GM23248 (cell line): ENCODE measurements around the gene CTBP2. TPM values are rescaled to one million over a fixed set of nuclear protein-coding genes. Genes with fewer than 3 reads are reported as not detected.

ENCODE experiments used
- DNase-seq: peaks from one replicate; pipeline ENCODE4 v3.0.0-alpha.2; 2015
- H2AFZ ChIP-seq: fragments of 200-600 bp; sonication (generic); 2 replicates; pipeline ENCODE4 v1.6.1; 2016; ENCODE audit warnings: antibody characterized with exemption
- H3F3A ChIP-seq: fragments of 200-600 bp; sonication (generic); 2 replicates; pipeline ENCODE4 v1.6.1; 2016; ENCODE audit warnings: mild to moderate bottlenecking, antibody characterized with exemption, mixed run types; ENCODE audit not compliant: insufficient read depth
- H3K27ac ChIP-seq: fragments of 200-600 bp; sonication (generic); 2 replicates; pipeline ENCODE4 v1.5.1; 2016; ENCODE audit warnings: mild to moderate bottlenecking
- H3K27me3 ChIP-seq: fragments of 200-600 bp; sonication (generic); replicated peaks from 2 replicates; pipeline ENCODE4 v1.6.1; 2016; ENCODE audit warnings: mild to moderate bottlenecking; ENCODE audit not compliant: insufficient read depth
- H3K36me3 ChIP-seq: fragments of 200-600 bp; sonication (generic); 2 replicates; pipeline ENCODE4 v1.6.1; 2016; ENCODE audit warnings: low read depth, mild to moderate bottlenecking
- H3K4me1 ChIP-seq: fragments of 200-600 bp; sonication (generic); 2 replicates; pipeline ENCODE4 v1.6.1; 2016; ENCODE audit warnings: mild to moderate bottlenecking; ENCODE audit not compliant: insufficient read depth
- H3K4me2 ChIP-seq: fragments of 200-600 bp; sonication (generic); one replicate; pipeline ENCODE4 v1.6.1; 2016; ENCODE audit warnings: mild to moderate bottlenecking; ENCODE audit not compliant: unreplicated experiment
- H3K4me3 ChIP-seq: fragments of 200-600 bp; sonication (generic); 2 replicates; pipeline ENCODE4 v1.5.1; 2016; ENCODE audit warnings: mild to moderate bottlenecking
- H3K79me2 ChIP-seq: fragments of 200-600 bp; sonication (generic); 2 replicates; pipeline ENCODE4 v1.6.1; 2016; ENCODE audit warnings: mild to moderate bottlenecking; ENCODE audit not compliant: insufficient read depth
- H3K9ac ChIP-seq: fragments of 200-600 bp; sonication (generic); 2 replicates; pipeline ENCODE4 v1.6.1; 2016; ENCODE audit warnings: mild to moderate bottlenecking
- H3K9me2 ChIP-seq: fragments of 200-600 bp; sonication (generic); 2 replicates; pipeline ENCODE4 v1.6.1; 2016; ENCODE audit warnings: mixed run types, mild to moderate bottlenecking, moderate library complexity; ENCODE audit not compliant: insufficient read depth
- H3K9me3 ChIP-seq: fragments of 200-600 bp; sonication (generic); one replicate; pipeline ENCODE4 v1.6.1; 2017; ENCODE audit warnings: low read depth
- H4K20me1 ChIP-seq: fragments of 200-600 bp; sonication (generic); 2 replicates; pipeline ENCODE4 v1.6.0; 2016; ENCODE audit not compliant: insufficient read depth
- EZH2 ChIP-seq: fragments of 200-600 bp; sonication (generic); IDR thresholded peaks from 2 replicates; pipeline ENCODE4 v1.6.1; 2018; ENCODE audit warnings: antibody characterized with exemption, mild to moderate bottlenecking; ENCODE audit not compliant: insufficient read depth, poor library complexity, severe bottlenecking
- EZH2phosphoT487 ChIP-seq: fragments of 200-600 bp; sonication (generic); IDR thresholded peaks from 2 replicates; pipeline ENCODE4 v1.6.1; 2018; ENCODE audit warnings: antibody characterized with exemption, moderate library complexity, mild to moderate bottlenecking, low read depth; ENCODE audit not compliant: insufficient read depth
- WGBS, 2 experiments: methylation state at CpG; one replicate each; pipeline ENCODE4 v1.1.6; 2015 to 2017; ENCODE audit warnings: low lambda C conversion rate in 2 of 2, low coverage in 1 of 2; ENCODE audit errors: missing lambda C conversion rate in 2 of 2; 5-methylcytosine and 5-hydroxymethylcytosine counted together
- in situ Hi-C: fragments of 300-500 bp; cut with MboI; formaldehyde crosslinking; loops from 2 replicates; pipeline ENCODE4 v1.15.0; 2020
- polyA plus RNA-seq: library from polyadenylated mRNA; unstranded; fragments of >200 nt; fragmentation: Nextera tagmentation; extraction: Ambion mirVana; gene quantifications from 2 replicates; pipeline ENCODE4 v1.2.1, GENCODE V29; 2016
- total RNA-seq: library from RNA; depleted of rRNA; stranded (reverse); fragments of >200 nt; shearing (Covaris generic); gene quantifications from 2 replicates; pipeline ENCODE4 v1.2.3, GENCODE V29; 2014

Gene CTBP2
- total and polyA plus RNA-seq, 2 experiments from 2014 or later: 52.0 to 65.5 TPM

DNA sequence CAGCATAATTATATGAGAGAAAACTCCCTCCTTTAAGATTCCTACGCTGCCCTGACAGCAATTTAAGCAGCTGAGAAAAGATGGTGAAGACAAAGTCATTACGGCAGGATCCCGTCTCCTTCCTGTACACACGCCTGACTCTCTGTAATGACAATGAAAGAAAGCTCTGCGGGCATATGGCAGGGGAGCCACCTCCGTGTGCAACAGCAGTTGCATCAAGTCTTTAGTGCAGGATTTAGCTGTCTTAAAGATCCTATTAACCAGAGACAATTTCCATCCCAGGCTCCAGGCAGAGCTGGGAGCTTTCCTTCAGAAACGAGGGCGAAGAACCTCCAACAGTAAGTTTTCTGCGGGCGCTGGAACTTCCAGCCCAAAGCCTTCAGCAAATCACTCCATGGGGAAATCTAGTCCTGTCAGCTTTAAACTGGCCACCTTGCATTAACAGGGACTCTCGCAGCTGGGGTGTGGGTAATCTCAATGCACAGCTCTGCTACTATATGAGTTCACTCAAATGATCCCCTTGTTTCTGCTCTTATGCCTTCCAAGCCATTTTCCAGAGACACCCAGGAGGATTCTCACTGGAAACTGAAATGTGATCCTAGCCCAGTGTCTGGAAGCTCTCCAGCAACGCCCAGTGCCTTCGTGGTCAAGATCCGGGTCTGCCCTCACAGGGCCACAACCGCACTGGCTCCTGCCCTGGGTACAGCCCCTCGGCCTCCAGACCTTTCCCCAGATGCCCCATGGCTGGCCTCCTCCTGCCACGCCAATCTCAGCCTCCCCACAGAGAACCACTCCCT is 74.9 kb downstream of the CTBP2 start:
- 78 to 80% methylated on average over 17 of the region's 17 CpGs for WGBS, 2 experiments
- in situ Hi-C loops: no loop called here

DNA sequence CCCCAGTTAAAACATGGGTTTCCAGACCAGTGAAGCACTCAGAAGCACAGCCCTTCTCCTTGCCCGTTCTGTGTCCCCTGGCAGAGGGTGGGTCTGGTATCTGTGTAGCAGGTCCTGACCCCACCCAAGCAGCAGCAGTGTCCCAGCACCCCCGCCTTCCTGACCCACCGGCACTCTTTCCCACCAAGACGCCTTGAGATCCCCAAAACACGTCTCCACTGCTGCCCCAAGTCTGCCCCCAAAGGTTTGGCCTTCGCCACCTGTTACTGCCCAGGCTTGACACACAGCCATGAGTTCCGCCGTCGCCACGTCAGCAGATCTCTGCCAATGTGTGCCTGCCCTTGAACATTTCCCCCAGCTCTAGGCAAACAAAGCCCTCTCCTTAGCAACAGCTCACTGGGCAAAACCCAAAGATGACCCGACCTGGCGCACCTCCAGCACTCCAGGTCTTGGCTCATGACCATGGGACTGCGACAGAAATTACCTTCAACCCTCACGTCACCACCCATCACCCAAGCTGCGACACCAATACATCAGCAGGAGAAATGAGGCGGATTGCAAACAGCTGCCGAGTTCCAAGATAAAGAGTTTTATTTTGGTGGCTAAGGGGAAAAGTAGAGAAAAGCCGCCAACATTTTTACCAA is 75.6 kb downstream of the CTBP2 start:
- H4K20me1 ChIP-seq: no peaks in the 10 kb centered on the region; the same call in none of the 2 replicates
- H3K36me3 ChIP-seq: no peaks in the 10 kb centered on the region
- H3K4me1 ChIP-seq: peaks cover 22% of the 10 kb centered on the region
- H3K4me2 ChIP-seq: no peak overlapping the region
- H3K9ac ChIP-seq: no peak overlapping the region
- no peaks in the 10 kb centered on the region for H3K9me2 ChIP-seq
- TF ChIP-seq EZH2 (no peak), EZH2phosphoT487 (no peak)
- in situ Hi-C loops: no loop called here
- WGBS, 2 experiments: 95 to 96% methylated on average over 18 of the region's 18 CpGs
- H3F3A ChIP-seq: no peaks in the 10 kb centered on the region
- H3K27ac ChIP-seq: peak overlapping the region; percentile 76
- H3K4me3 ChIP-seq: no peak overlapping the region
- H3K79me2 ChIP-seq: peaks cover 97% of the 10 kb centered on the region
- no peaks in the 10 kb centered on the region for H3K27me3 ChIP-seq
- H3K9me3 ChIP-seq: no peaks in the 10 kb centered on the region
- no peak overlapping the region for H2AFZ ChIP-seq
- DNase-seq: no peak

More for the DNA sequence above, 74.9 kb downstream of the CTBP2 start:
- peaks cover 22% of the 10 kb centered on the region for H3K4me1 ChIP-seq
- no peak for DNase-seq
- no peak overlapping the region for H3K4me3 ChIP-seq
- H3K4me2 ChIP-seq: no peak overlapping the region
- H3K9me3 ChIP-seq: no peaks in the 10 kb centered on the region
- no peak overlapping the region for H3K27ac ChIP-seq
- no peaks in the 10 kb centered on the region for H3K9me2 ChIP-seq
- H3F3A ChIP-seq: no peaks in the 10 kb centered on the region
- no peak overlapping the region for H2AFZ ChIP-seq
- no peaks in the 10 kb centered on the region for H3K27me3 ChIP-seq
- H4K20me1 ChIP-seq: no peaks in the 10 kb centered on the region; the same call in 1 of the 2 replicates
- no peak overlapping the region for H3K9ac ChIP-seq
- H3K36me3 ChIP-seq: no peaks in the 10 kb centered on the region
- H3K79me2 ChIP-seq: peaks cover 97% of the 10 kb centered on the region
- TF ChIP-seq EZH2phosphoT487: no peak
- no peak for TF ChIP-seq EZH2

DNA sequence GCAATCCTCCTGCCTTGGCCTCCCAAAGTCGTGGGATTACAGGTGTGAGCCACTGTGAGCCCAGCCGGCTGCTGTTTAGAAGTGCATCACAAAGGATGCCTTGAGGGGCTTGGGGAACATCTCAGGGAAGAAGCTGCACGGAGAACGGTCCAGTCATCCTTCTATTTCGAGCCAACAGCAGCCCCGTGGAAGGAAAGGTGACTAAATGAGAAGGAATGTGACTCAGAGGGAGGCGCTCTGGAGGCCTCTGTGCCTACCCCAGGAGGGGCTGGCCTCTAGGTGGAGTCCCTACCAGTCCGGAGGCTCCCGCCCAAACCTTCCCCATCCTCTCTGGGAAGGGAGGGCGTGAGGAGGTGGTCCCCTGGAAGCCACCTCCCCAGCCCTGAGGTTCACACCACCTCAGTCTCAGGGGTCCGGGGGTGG is 76.2 kb downstream of the CTBP2 start:
- Histone ChIP-seq H3K9me2 (no peaks in the 10 kb centered on the region), H4K20me1 (no peaks in the 10 kb centered on the region; the same call in none of the 2 replicates), H3K27ac (peak overlapping the region; percentile 76), H3F3A (no peaks in the 10 kb centered on the region), H3K9me3 (no peaks in the 10 kb centered on the region), H3K79me2 (peaks cover 97% of the 10 kb centered on the region), H3K36me3 (no peaks in the 10 kb centered on the region), H3K27me3 (no peaks in the 10 kb centered on the region), H2AFZ (no peak overlapping the region), H3K9ac (peak overlapping the region; percentile 57), H3K4me1 (peaks cover 22% of the 10 kb centered on the region), H3K4me3 (no peak overlapping the region), H3K4me2 (peak overlapping the region; percentile 56)
- 20 to 30% methylated on average over 11 of the region's 11 CpGs for WGBS, 2 experiments
- DNase-seq: peak; percentile 90
- in situ Hi-C loops: no loop called here
- no peak for TF ChIP-seq EZH2phosphoT487
- no peak for TF ChIP-seq EZH2

- no peaks in the 10 kb centered on the region for H3K9me3 ChIP-seq
- no peak overlapping the region for H3K4me3 ChIP-seq
- peak overlapping the region; percentile 56 for H3K4me2 ChIP-seq
- H3K9ac ChIP-seq: peak overlapping the region; percentile 57
- no peak overlapping the region for H2AFZ ChIP-seq
- H4K20me1 ChIP-seq: no peaks in the 10 kb centered on the region; the same call in none of the 2 replicates
- no peaks in the 10 kb centered on the region for H3K27me3 ChIP-seq
- TF ChIP-seq EZH2phosphoT487 (no peak), EZH2 (no peak)
- peak; percentile 70 for DNase-seq
- no peaks in the 10 kb centered on the region for H3K9me2 ChIP-seq
- H3K36me3 ChIP-seq: no peaks in the 10 kb centered on the region
- in situ Hi-C loops: no loop called here
- peaks cover 22% of the 10 kb centered on the region for H3K4me1 ChIP-seq
- H3F3A ChIP-seq: no peaks in the 10 kb centered on the region
- 79 to 87% methylated on average over 10 of the region's 10 CpGs for WGBS, 2 experiments
- peaks cover 97% of the 10 kb centered on the region for H3K79me2 ChIP-seq
- peak overlapping the region; percentile 76 for H3K27ac ChIP-seq
Observed at GRCh38 chr10:125083576-125083920, 76.8 kb downstream of the CTBP2 start.
